ENCODE results near the gene BCAS3.

Gene BCAS3

DNA sequence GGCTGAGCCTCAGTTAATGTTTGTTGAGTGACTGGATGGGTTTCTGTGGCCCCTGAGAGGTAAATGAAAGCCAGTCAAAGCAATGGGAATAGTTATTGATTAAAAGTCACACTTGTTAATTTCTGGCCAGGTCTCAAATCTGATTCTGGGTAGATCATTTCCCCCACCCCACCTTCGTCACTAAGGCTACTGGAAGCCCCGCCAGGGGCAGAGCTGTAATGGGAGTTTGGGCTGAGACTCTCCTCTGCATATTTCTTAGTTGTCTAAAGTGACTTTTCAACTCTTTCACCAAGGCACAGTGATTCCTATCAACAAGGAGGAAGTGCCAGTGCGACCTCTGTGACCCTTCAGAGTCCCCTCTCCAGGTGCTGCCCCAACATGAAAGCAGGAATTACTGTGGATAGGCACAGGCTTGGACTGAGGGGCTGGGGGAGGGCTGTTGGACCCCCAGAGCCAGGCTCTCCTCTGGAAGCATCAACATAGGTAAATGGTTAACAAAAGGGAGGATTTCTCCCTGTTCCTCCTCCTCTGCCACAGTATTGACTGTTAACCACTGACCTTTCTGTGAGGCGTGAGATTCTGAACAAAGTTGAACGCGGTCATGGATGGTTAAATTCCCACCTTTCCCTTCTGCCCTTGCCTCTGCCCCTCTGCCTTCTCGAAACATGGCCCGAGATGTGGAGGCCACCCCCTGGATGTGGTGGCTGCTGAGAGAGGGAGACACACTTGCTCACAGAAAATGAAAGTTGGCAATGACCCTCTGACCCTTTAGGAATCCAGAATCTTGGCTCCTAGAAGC lies 701.2 kb downstream of the BCAS3 start:
- no peak for DNase-seq

DNA sequence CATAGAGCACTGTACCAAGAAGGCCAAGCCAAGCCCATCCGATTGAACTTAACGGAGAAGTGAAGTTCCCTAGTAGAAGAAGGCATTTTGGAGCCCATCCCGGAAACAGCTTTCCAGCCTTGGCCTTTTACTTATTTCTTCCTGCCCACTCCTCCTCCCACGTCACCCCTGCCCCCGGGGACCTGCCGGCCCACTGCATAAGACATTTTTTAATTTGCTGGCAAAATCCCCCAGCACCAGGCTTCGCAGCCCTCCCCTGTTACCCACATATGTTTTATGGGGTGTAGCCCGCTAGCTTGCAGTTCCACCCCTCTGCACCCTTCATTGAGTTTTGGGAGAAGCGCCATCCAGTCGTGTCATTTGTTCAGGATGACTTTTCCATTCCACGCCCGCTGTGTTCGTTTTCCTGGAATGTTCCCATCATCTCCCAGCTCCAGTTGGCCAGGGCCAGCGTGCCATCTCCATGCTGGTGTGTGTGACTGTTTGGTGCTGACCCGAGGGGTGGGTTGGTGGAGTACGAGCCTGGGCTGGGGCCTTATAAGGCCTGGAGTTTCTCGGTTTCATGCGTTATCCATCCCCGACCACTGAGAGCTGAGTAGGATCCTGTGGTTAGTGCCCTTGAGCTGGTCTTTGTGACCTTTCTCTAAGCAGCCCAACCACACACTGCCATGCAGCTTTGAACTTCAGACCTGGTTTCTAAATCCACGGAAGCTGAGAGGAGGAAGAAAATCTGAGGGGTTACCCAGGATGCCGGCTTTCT lies 702.0 kb downstream of the BCAS3 start:
- DNase-seq = no peak

DNA sequence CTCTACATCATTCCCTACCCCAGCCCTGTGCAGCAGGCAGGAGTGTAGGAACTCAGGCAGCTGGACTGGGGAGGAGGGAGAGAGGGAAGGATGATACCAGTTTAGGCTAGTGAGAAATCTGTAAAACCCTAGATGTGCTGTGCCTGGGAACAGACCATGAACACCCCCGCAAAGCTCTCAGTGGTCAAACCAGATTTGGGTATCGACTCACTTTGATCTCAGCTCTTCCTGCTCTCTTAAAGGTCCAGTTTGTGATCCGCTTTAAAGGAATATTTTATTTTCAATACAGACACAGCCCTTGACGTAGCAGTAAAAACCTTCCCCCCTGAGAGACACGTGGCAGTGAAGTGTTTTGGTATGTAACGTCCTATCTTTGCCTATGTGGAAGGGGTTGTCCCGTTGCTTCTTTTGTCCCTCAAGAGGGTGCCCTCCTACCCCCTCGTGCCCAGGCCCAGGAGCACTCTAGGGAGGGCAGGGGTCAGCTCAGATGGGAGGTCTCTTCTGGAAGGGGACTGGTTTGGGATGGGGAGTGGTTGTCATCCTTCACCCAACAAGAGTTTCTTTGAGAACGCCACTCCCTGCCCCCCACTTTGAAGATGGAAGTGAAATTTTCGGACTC lies 702.7 kb downstream of the BCAS3 start:
- no peak for DNase-seq

DNA sequence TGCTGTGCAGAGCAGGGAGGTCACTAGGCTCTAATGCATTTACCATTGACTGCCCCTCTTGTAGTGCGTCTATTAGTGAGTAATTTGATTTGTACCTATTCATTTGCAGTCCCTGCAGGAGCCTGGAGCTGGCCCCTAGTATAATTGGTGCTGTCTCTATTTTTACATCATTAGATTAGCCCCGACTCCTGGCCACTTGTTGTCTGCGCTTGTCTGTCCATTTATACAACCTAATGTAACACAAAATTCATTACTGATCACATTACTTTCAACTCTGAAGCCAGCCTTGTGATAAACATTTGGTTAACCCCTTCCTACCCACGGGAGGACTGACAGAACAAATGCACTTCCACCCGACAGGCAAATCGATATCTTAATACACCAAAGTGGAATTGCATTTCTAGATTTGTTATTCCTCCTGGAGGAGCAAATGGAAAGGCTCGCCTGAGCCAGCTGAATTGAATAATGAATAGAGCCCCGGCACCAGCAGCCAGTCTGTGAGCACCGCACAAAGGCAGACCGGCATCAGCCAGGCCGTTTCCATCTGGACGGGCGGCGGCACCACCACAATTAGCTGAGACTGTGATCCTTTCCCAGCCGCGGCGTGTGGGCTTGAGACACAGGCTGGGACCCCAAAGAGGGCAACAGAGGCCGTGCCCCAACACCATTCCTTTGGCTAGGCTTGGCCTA lies 703.3 kb downstream of the BCAS3 start:
- peak in 1 of 3 experiments; percentile 29 for DNase-seq

DNA sequence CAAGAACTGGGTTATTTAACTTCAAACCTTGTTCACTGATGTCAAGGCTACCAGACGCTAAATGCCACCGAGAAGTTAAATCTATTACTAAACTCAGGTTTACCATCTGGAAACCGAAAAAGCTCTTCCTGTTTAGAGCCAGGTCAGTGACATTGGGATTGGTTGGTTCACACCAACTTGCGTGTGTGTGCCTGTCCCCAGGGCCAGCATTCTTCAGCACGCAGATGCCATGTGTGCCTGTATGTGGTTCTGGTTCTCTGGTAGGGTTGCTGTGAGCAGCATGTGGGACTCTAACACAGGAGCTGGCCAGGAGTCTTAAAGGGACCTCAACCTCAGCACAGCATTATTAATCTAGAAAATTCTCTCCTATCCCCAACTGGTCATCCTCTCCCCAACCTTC lies 703.9 kb downstream of the BCAS3 start:
- DNase-seq = no peak

DNA sequence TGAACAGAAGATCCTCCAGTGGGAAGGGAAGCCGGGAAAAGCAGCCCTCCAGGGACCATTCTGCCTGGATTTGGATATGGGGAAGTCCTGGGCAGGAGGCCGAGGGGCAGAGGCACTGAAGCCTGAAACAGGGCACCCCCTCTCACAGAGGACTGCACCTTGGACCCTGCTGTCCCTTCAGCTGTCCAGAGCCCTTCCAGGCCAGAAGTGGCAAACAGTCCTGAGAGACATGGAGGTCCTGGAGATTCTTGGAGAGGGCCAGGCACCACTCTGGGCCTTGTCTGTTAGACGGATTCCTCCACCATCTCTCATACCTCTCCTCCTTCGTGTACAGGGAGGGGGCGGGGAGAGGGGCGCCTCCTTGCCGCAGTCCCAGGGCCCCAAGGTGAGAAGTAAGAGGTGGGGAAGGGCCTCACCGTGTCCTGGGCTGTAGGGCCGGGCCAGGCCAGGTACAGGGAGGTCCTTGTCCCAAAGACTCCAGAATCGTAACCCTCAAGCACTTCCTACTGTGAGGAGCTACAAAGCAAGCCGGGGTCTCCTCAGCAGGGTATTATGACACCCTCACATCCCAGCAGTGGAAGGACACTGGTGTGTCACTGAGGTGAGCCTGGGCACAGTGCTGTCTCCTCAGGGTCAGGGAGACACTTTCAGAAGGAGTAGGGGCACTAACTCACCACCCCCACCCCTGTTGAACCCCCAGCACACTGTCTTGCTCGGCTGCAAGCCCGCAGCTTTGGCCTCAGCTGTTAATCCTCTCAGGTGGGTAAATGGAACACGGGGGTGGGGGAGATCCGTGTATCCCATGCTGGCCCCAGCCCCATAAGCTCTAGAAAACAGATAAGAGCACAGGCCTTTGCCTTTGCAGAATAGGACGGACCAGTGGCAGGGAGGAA lies 705.4 kb downstream of the BCAS3 start:
- no peak for DNase-seq

DNA sequence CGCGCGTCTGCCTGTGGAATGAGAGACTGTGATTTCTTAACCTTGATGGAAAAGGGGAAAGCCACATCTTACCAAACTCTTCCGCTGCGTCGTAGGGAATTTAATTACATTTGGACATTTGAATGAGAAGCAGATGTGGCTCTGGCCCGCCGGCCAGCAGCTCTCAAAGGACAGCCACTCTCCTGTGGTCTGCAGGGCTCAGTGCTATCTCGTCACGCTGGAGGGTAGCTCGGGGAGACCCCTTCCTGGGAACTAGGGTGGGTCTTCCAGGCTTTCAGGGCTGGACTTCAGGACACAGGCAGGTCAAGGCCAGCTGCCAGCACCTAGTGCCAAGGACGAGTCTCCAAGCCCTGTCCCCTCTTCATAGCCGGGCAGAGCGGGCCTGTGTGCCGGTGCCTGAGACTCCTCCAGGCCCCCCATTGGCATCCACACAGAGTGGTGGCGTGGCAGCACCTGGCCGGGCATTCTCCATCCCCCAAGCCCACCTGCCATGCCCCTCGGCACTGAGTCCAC lies 706.1 kb downstream of the BCAS3 start:
- DNase-seq = no peak

DNA sequence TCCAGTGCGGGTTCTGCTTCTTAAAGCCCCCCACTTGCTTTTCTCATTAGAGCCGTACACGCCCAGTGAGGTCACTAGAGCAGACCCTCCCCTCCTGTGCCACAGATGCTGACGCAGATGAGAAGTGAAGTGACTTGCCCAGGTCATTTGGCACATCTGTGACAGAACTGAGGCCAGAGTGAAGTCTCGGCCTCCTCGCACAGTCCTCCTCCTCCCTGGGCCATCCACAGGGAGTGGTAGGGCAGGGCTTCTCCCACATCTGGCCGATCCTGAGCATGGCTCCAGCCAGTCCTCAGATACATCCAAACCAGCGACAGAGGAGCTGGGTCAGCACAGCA lies 706.7 kb downstream of the BCAS3 start:
- no peak for DNase-seq

DNA sequence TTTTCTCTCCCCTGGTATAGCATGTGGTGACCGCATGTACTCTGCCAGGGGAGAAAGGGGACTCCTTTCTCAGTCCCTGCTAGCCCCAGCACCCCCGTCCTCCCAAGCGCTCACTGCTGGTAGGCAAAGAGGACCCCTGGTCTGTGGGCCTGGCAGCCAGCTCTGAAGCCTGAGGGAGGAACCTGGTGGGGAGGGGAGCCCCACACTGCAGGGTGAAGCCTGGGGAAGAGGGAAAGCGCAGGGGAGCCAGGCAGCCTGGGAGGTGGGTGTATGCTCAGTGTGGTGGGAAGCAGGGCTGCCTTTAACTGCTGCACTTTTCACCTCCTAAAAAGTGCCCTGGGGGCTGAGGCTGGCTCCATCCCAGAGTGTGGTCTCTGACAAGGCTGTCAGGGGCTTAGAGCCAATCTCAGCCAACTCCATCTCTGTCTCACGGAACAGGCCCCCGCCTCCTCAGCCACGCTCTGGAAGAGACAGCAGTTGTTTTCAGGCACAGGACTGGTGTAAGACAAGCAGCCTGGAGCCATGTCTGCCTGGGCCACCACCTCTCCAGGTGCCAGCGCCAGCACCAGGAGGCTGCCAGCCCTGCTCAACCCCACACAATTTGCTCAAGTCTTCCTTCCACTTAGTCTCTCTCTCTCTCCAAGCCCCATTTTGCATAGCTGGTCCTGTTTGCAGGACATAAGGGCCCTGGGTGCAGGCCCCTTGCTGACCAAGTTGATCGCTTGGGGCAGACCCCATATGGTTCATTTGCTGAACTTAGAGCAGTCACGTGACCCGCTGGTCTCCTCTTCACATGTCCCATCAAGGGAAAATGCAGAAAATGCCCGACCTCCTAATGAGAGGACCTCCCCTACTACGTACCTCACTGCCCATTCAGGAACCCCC lies 707.3 kb downstream of the BCAS3 start:
- no peak for DNase-seq

DNA sequence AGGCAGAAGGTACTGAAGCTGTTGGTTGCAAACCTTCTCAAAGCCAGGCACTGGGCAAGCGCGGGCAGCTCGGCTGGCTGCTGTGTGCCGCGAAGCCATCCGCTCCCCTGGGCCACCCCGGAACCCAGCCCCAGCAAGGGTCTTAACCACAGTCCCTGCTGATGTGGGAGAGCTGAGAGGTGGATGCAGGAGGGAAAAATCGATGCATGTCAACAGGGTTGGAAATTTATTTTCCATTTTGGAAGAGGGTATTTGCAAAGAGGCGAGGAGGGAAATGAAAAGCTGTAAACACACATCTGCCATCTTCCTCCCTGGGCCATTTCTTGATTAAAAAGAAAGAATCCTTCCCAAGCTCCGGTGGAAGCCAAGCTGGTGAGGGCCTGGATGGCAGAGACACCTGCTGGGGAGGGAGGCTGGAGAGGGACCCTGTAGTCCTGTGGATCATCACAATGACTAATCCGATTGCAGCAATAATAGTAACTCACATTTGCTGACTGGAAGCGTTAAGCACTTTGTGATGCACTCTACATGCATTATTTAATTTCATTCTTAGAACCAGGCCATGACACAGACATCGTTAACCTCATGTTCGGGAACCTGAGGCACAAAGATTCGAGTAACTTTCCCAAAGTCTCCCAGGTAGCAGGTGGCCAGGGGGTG lies 708.1 kb downstream of the BCAS3 start:
- no peak for DNase-seq

DNA sequence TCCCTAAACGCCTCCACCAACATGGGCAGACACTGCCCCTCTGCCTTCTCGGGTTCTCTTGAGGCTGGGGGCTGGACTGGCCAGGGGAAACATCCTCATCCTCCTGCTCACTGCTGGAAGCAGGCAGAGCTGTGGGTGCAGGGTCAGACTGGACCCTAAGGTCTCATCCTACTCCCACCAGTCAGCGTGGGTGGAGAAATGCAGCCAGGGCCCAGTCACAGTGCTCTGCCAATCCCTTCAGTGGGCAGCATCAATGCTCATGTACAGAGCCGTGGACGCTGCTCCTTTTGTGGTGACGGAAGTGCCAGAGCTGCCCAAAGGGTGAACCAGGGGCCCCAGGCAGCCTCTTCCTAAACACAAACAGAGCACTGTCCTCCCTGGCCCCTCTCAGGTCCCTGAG lies 708.6 kb downstream of the BCAS3 start:
- no peak for DNase-seq

DNA sequence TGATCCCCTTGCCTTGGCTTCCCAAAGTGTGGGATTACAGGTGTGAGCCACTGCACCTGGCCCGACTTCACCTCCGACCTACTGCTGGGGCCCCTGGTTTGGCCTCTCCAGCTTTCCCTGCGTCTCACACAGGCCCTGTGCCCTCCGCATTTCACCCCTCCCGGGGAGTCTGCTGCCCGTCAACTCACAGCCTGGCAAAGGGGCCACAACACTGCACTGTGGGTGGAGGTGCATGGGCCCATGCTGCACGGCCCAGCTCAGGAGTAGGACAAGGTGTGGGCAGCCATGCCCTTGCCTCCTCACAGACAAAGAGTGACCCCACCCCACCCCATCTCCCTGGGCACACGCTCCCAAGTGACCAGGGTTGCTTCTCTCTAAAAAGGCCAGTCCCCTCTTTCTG lies 709.4 kb downstream of the BCAS3 start:
- no peak for DNase-seq

DNA sequence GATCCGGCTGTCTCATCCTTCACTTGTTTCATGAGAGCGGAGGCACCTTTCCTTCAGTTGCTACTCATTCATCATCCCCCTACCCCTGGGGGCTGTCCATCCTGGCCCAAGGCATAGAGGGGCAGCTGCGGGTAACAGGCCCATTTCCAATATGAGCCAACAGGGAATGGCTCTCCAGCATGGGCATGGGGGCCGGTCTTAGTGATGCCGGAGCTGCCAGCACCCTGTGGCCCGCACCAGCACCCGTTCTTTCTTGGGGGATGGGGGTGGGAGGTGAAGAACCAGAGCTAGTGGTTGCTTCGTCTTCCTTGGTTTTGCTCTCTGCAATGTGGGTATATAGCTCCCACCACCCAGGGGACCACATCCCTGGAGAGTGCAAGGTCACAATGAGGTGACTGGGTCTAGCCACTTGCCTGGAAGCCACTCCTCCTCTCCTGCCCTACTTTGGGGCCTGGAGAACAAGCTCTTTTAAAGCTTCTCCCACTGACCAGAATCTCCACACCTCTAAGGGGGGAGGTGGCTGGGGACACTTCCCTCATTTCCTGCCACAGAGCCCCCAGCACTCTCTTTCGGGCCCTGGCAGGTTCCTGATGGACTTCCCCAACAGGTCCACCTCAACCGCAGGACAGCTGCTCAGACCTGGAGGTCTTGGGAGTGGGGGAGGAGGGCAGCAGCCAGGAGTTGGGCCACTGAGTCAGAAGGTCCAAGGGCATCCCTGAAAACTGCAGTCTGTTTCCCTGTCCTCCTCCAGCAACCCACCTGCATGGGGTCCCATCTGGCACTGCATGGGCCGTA lies 710.1 kb downstream of the BCAS3 start:
- DNase-seq = no peak

DNA sequence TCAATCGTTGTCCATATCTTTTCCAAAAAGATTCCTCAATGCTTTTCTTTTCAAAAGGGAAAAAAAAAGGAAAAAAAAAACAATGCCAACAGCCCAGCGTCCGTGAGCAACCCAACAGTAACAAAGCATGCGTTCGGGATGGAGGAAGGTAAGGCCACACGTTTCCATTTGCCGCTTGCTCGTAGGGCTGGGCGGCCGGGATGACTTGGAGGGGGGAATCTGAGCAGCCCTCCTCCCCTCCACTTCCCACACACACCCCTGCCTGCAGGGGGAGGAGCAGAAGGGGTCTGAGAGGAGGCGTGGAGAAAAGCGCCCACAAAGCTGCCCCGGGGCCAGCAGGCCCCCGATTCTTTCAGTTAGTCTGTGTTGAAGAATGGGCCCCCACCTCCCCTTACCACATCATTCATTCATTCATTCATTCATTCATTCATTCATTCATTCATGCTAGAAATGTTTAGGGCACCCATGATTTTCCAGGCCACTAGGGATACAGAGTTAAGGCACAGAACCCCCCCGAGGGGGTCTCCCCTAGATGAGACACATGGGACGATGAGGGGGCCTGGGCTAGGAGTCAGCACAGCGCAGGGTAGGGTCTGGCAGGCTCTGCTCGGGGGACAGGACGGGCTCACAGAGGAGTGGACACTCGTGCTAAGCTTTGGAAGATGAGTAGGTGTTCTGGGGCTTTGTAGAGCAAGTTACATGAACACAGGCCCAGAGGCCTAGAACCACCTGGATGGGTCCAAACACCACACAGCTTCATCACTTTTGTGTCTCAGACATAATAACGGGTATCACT lies 711.1 kb downstream of the BCAS3 start:
- no peak for DNase-seq

DNA sequence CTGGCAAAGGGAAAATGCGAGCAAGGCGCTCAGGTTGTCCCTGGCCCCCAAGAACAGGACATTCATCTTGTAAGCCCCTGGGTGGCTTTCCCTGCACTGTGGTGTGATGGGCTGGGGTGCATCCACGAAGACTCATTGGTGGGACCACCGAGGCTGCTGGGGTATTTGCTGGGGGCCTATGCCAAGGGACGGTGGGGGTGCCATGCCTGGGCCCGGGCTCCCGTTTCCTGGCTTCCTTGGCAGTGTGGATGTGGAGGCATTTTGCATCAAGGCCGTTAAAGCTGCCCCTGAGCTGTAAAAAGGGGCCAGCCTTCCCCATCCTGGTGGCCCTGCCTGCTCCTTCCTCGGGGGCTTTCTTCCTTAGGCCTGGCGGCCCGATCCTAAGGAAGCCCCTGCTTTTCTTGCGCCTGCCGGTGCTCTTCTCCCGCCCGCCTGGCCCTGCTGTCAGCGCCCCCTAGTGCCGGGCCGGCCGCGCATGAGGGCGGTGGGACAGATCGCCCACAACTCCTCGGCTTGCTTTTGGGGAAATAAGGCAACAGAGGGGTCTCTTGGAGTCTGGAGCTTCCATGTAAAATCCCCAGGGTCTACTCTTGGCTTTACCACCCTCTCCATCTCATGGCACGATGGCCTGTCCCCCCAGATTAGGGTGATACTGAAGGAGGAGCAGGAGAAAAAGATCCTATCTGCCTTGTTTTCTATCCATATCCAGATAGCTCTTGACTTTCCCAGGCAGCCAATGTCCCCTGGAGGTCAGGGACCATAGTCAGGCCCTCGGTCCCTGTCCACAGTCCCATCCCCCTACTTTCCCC lies 712.2 kb downstream of the BCAS3 start:
- no peak for DNase-seq

DNA sequence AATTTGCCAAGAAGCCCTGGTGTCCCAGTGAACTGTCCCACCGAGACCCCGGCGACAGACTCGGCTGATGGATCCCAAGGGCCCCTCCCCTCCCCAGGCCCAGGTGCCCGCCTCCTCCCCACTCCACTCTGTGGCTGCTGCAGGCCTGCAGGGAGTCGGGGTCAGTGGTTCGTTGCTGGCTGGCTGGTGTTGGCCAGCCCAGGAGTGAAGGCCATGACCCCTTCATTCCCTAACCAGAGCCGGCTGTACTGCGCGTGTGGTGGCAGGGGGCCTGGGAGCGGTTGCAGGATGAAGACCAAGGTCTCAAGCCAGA lies 712.8 kb downstream of the BCAS3 start:
- DNase-seq = no peak

DNA sequence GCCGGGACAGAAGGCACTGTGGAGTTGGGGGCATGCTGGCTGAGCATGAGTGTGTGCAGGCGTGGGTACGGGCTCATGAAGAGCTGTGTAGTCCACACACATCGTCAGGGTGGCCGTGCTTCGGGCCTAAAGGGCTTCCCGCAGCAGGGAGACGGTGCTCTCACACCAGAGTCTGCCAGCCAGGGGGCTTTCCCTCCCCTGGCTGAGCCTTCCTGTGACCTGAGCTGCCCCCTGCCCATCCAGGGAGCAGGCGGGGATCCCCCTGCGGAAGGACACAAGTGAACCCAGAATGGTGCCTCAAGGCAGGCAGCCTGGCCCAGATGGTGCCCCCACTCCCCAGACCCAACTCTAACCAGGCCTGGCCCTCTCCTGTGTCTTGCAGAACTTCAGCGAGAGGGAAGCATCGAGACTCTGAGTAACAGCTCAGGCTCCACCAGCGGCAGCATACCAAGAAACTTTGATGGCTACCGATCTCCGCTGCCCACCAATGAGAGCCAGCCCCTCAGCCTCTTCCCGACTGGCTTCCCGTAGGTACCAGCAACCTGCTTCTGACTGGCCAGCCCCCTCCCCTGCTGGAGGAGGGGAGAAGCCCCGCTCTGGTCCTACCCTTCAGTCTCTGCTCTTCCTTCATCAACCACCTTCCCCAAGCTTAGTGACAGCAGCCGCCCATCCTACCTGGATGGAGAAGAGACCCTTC lies 714.1 kb downstream of the BCAS3 start:
- no peak for DNase-seq

DNA sequence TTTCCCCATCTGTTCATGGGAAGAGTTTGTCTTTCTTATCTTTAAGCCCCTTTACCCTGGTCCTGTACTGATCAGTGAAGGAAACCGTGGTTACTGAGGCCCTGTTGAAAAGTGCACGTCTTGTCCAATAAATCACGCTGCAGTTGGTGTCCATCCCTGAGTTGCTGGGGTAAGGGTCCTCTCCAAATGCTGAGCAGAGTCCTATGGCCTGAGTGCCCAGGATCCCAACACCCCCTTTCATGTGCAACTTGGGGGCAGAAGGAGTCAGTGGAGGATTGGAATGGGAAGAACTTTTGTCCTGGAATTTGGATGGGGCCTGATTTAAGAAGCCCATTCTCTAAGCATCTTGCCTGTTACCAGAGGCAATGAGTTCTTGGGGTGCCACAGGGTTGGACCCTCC lies 715.0 kb downstream of the BCAS3 start:
- no peak for DNase-seq

Measured in NCI-H1417 (cell line).